Activated CD8-positive, alpha-beta T cell treated with anti-CD3 and anti-CD28 coated beads for 36 hours (primary cell): Measurements from ENCODE around the gene CYTH1. TPM values are rescaled to one million over a fixed set of nuclear protein-coding genes. Genes with fewer than 3 reads are reported as not detected.
A peak's percentile ranks its signal among the peaks of the same experiment; 100 is the strongest.

Source experiments
- ATAC-seq: fragments of 200-7000 bp; cut with Tn5 transposase; one replicate; pipeline ENCODE4 v1.10.0; 2021; ENCODE audit warnings: mild to moderate bottlenecking, moderate library complexity
- CTCF ChIA-PET: fragments of 350-600 bp; sonication (Branson Sonifier 250); formaldehyde crosslinking; loops from one replicate; lab custom pipeline; 2021; ENCODE audit warnings: antibody characterized with exemption; lab: Charles Lee
- POLR2A ChIA-PET: fragments of 350-600 bp; sonication (Branson Sonifier 250); formaldehyde crosslinking; loops from one replicate; lab custom pipeline; 2021; ENCODE audit warnings: antibody characterized with exemption; lab: Charles Lee
- DNase-seq: peaks from one replicate; pipeline ENCODE4 v3.0.0-alpha.2; 2020
- H3K27ac Mint-ChIP-seq: one replicate; pipeline ENCODE4 v1.8.0; 2021; ENCODE audit warnings: mild to moderate bottlenecking, mixed read lengths
- H3K27me3 Mint-ChIP-seq: one replicate; pipeline ENCODE4 v1.8.0; 2021; ENCODE audit warnings: mixed read lengths
- H3K36me3 Mint-ChIP-seq: one replicate; pipeline ENCODE4 v1.8.0; 2021; ENCODE audit warnings: low read depth, mixed read lengths
- H3K4me1 Mint-ChIP-seq: one replicate; pipeline ENCODE4 v1.8.0; 2021; ENCODE audit warnings: low read depth, mixed read lengths
- H3K4me3 Mint-ChIP-seq: one replicate; pipeline ENCODE4 v1.8.0; 2021; ENCODE audit warnings: mild to moderate bottlenecking, moderate library complexity, mixed read lengths
- H3K9me3 Mint-ChIP-seq: one replicate; pipeline ENCODE4 v1.8.0; 2021; ENCODE audit warnings: mixed read lengths
- intact Hi-C: fragments of 100-400 bp; cut with micrococcal nuclease; formaldehyde crosslinking; loops from one replicate; pipeline ENCODE4 v1.10.0; 2022
- total RNA-seq, 2 experiments: library from RNA; stranded (reverse); gene quantifications; one replicate each; pipeline ENCODE4 v1.2.3, GENCODE V29; 2021
- TF ChIP-seq, protein P1 (sequence below): fragments of 200-600 bp; IDR thresholded peaks from one replicate; pipeline ENCODE4 v1.8.0; 2022; ENCODE audit warnings: antibody characterized with exemption, mild to moderate bottlenecking

CYTH1 gene
- total RNA-seq, 2 experiments from 2014 or later: 95.1 to 96.0 TPM

DNA sequence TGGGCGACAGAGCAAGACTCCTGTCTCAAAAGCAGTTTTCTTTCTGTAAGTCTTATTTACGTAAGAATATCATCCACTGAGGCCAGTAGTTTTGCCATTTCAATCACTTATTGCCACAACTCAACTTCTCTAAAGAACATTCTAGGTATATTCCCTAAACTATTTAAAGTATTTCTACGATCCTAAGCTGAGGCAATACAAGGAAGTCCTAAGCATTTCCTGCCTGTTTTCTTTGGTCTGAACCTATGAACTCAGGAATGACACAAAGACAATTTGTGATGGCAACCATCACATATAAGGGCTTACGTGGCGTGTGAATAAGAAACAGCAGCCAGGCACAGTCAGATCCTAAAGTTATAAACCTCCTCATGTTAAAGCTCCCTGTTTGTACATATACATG, 44.3 kb upstream of the CYTH1 start:
- POLR2A ChIA-PET: interaction anchor here (0.9 to 1.7 kb wide), 5 partner anchors 9 to 14 kb away, joined by 3 to 8 read pairs (median 4); partner anchors contain the start of gene USP36
- Mint-ChIP-seq H3K27ac (no peak overlapping the region), H3K36me3 (peaks cover 67% of the 10 kb centered on the region), H3K27me3 (no peaks in the 10 kb centered on the region), H3K9me3 (no peaks in the 10 kb centered on the region), H3K4me1 (peaks cover 32% of the 10 kb centered on the region), H3K4me3 (no peak overlapping the region)
- intact Hi-C loops: no loop called here
- DNase-seq (no peak), ATAC-seq (no peak)
- CTCF ChIA-PET: interaction anchor here (1.7 kb wide), 1 partner anchor 27 kb away, joined by 4 read pairs; no protein-coding TSS in a partner anchor
- TF ChIP-seq, protein P1, sequence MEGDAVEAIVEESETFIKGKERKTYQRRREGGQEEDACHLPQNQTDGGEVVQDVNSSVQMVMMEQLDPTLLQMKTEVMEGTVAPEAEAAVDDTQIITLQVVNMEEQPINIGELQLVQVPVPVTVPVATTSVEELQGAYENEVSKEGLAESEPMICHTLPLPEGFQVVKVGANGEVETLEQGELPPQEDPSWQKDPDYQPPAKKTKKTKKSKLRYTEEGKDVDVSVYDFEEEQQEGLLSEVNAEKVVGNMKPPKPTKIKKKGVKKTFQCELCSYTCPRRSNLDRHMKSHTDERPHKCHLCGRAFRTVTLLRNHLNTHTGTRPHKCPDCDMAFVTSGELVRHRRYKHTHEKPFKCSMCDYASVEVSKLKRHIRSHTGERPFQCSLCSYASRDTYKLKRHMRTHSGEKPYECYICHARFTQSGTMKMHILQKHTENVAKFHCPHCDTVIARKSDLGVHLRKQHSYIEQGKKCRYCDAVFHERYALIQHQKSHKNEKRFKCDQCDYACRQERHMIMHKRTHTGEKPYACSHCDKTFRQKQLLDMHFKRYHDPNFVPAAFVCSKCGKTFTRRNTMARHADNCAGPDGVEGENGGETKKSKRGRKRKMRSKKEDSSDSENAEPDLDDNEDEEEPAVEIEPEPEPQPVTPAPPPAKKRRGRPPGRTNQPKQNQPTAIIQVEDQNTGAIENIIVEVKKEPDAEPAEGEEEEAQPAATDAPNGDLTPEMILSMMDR: no peak

DNA sequence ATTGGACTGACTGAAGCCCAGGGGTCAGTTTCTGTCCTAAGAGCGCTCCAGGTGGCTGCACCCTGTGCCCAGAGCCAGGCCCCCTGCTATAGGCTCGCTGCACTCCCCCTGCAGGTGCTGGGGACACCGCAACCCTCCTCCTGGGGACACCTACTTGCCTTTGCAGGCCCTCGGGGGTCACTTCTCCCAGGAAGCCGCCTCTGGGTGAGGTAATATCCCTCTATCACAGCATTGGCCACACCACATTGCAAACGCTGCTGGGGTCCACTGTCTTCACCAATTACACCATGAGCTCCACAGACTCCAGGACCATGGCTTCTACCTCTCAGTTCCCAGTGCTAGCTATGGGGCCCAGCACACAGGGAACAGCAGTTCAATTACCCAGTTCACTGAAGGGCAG, 43.6 kb upstream of the CYTH1 start:
- CTCF ChIA-PET: interaction anchor here (1.7 kb wide), 1 partner anchor 27 kb away, joined by 4 read pairs; no protein-coding TSS in a partner anchor
- Mint-ChIP-seq H3K4me1 (peaks cover 37% of the 10 kb centered on the region), H3K4me3 (no peak overlapping the region), H3K36me3 (peaks cover 68% of the 10 kb centered on the region), H3K27ac (peak overlapping the region; percentile 35), H3K9me3 (no peaks in the 10 kb centered on the region), H3K27me3 (no peaks in the 10 kb centered on the region)
- POLR2A ChIA-PET: interaction anchor here (1.7 kb wide), 1 partner anchor 9 kb away, joined by 8 read pairs; no protein-coding TSS in a partner anchor
- TF ChIP-seq, protein P1: no peak
- intact Hi-C loops: no loop called here
- DNase-seq (no peak), ATAC-seq (no peak)

DNA sequence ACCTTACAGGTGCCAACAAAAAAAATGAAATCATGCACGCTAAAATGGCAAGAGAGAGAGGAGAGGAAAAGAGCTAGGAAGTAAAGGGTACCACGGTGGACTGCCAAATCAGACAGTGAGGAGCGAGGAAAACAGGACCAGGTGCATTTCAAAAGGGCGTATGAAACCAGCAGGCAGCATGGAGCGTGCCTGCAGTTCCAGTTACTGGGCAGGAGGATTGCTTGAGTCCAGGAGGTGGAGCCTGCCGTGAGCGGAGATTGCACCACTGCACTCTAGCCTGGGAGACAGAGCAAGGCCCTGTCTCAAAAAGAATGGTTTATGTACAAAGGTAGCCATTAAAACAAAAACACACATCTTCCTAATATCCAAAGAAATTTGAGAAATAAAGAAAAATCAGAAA, 42.2 kb upstream of the CYTH1 start:
- intact Hi-C loops: no loop called here
- Mint-ChIP-seq H3K36me3 (peaks cover 73% of the 10 kb centered on the region), H3K9me3 (no peaks in the 10 kb centered on the region), H3K27ac (peak overlapping the region; percentile 26), H3K4me1 (peaks cover 46% of the 10 kb centered on the region), H3K27me3 (no peaks in the 10 kb centered on the region), H3K4me3 (no peak overlapping the region)
- CTCF ChIA-PET: no interaction called here
- POLR2A ChIA-PET: interaction anchor here (1.4 to 3.3 kb wide), 4 partner anchors 7 to 39 kb away, joined by 3 to 14 read pairs (median 8); no protein-coding TSS in a partner anchor
- TF ChIP-seq, protein P1: no peak
- no peak for DNase-seq
- no peak for ATAC-seq

DNA sequence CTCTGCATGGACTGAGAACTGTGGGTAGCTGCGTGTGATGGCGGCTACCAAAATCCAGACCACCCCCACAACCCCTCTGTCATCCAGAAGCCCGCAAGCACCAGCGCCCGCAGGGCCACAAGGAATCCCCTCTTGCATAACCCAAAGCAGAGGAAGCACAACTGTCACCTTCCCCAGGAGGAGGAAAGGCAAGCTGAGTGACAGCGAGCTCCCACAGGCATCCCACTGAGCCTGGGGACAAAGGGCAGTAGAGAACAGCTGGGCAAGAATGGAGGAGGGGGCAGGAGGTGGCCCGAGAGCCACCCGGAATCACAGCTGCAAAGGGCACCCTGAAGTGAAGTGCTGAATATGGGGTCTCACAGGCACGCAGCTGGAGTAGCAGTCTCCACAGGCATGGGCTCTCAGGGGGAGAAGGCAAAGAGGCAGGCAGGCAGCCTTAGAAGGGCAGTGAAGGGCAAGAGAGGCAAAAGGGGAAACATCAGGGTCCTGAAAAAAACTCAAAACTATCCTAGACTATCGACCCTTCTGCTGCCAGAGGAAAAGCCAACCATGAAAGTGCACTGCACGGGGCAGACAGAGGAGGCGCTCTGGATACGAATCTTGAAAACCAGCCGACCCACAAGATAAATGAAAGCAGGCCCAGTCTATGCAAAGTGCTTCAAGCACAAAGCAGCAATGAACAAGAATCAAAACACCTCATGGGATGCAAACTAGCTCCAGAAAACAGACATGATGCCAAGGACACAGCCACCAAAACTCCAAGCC, 41.4 kb upstream of the CYTH1 start:
- H3K27me3 Mint-ChIP-seq: no peaks in the 10 kb centered on the region
- H3K4me1 Mint-ChIP-seq: peaks cover 53% of the 10 kb centered on the region
- H3K36me3 Mint-ChIP-seq: peaks cover 80% of the 10 kb centered on the region
- H3K4me3 Mint-ChIP-seq: no peak overlapping the region
- POLR2A ChIA-PET: interaction anchor here (0.6 to 3.3 kb wide), 6 partner anchors 8 to 98 kb away, joined by 3 to 14 read pairs (median 5); no protein-coding TSS in a partner anchor
- TF ChIP-seq, protein P1: no peak
- H3K27ac Mint-ChIP-seq: peak overlapping the region; percentile 17
- intact Hi-C loops: no loop called here
- CTCF ChIA-PET: interaction anchor here (1.1 kb wide), 1 partner anchor 17 kb away, joined by 3 read pairs; no protein-coding TSS in a partner anchor
- H3K9me3 Mint-ChIP-seq: no peaks in the 10 kb centered on the region
- no peak for ATAC-seq
- DNase-seq: no peak

DNA sequence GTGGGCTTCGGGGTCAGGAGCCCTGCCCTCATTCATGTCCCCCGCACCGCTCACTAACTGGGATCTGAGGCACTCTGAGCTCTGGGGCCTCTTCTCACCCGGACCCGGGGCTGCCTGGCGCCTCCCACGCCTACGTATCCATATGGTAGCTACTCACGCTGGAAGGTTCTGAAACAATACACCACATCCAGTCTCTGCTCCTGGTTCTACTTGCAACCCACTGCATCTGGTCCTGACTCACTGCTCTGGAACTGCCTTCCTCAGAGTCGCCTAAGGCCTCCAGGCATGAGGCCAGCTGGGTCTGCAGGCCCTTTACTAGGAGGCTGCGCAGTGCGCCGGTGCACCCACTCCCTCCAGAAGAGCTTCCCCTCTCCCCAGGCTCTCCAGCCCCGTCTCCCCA, 40.5 kb upstream of the CYTH1 start:
- CTCF ChIA-PET: interaction anchor here (0.9 kb wide), 1 partner anchor 10 kb away, joined by 3 read pairs; no protein-coding TSS in a partner anchor
- TF ChIP-seq, protein P1: no peak
- Mint-ChIP-seq H3K36me3 (peaks cover 78% of the 10 kb centered on the region), H3K27me3 (no peaks in the 10 kb centered on the region), H3K27ac (peak overlapping the region; percentile 44), H3K4me3 (no peak overlapping the region), H3K9me3 (no peaks in the 10 kb centered on the region), H3K4me1 (peaks cover 52% of the 10 kb centered on the region)
- POLR2A ChIA-PET: interaction anchor here (1.0 to 3.3 kb wide), 5 partner anchors 9 to 37 kb away, joined by 3 to 14 read pairs (median 7); no protein-coding TSS in a partner anchor
- intact Hi-C loops: no loop called here
- ATAC-seq: no peak
- DNase-seq: no peak
